Measurements from ENCODE around the gene ID4. TPM values are rescaled to one million over a fixed set of nuclear protein-coding genes. Genes with fewer than 3 reads are reported as not detected.

ID4 gene
- total RNA-seq, 2 donors from 2014 or later: 63.6 to 69.1 TPM

DNA sequence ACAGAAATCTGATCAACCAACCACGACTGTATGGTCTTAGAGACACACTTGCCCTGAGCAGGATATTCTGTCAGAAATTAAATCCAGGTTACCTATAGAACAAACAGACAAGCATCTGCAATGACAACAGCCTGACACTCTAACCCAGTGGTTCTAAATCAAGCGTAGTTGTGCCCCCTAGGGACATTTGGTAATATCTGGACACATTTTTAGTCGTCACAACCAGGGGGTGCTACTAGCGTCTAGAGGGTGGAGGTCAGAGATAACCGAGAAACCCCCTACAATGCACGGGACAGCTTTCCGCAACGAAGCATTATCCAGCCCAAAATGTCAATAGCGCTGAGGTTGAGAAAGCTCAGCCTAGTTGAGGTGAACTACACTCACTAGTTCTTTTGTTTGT is 32.3 kb downstream of the ID4 start:
- no peaks in the 10 kb centered on the region for H3K4me1 ChIP-seq (replicated peaks)
- no peak for DNase-seq (ENCODE audit: low spot score)
- no peak for TF ChIP-seq POLR2AphosphoS5 (IDR thresholded peaks at IDR 0.05)
- no peaks in the 10 kb centered on the region for H3K27me3 ChIP-seq (replicated peaks; ENCODE audit: insufficient read depth)
- WGBS: 91% methylated on average over 9 of the region's 9 CpGs
- no peak overlapping the region for H3K4me3 ChIP-seq
- no peaks in the 10 kb centered on the region for H3K9me3 ChIP-seq
- no peaks in the 10 kb centered on the region for H3K36me3 ChIP-seq
- H3K27ac ChIP-seq: no peak overlapping the region
- intact Hi-C loops (cut with DNase I): no loop called here

DNA sequence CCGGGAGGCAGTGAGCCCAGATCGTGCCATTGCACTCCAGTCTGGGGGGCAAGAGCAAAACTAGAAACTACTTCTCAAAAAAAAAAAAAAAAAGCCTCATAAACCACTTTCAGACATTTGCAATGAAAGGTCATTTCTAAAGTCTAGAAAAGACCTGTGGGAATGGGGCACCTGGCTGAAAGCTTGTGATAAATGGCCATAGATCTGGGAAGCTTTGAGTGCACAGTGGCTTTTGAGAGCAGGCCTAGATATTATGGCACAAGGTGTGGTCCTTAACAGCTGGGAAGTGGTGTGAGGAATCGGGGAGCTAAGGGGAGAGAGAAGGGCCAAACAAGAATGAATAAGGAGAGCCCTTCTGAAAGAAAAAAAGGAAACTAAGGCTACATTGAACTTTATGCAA is 33.2 kb downstream of the ID4 start:
- no peak for DNase-seq (ENCODE audit: low spot score)
- Histone ChIP-seq H3K4me1 (replicated peaks) (no peaks in the 10 kb centered on the region), H3K27me3 (replicated peaks; ENCODE audit: insufficient read depth) (no peaks in the 10 kb centered on the region), H3K27ac (no peak overlapping the region), H3K9me3 (no peaks in the 10 kb centered on the region), H3K4me3 (no peak overlapping the region), H3K36me3 (no peaks in the 10 kb centered on the region)
- 98% methylated on average over 3 of the region's 3 CpGs for WGBS
- intact Hi-C loops (cut with DNase I): no loop called here
- TF ChIP-seq POLR2AphosphoS5 (IDR thresholded peaks at IDR 0.05) (no peak), POLR2A (IDR thresholded peaks at IDR 0.05) (no peak)
- TF ChIP-seq, protein P1, sequence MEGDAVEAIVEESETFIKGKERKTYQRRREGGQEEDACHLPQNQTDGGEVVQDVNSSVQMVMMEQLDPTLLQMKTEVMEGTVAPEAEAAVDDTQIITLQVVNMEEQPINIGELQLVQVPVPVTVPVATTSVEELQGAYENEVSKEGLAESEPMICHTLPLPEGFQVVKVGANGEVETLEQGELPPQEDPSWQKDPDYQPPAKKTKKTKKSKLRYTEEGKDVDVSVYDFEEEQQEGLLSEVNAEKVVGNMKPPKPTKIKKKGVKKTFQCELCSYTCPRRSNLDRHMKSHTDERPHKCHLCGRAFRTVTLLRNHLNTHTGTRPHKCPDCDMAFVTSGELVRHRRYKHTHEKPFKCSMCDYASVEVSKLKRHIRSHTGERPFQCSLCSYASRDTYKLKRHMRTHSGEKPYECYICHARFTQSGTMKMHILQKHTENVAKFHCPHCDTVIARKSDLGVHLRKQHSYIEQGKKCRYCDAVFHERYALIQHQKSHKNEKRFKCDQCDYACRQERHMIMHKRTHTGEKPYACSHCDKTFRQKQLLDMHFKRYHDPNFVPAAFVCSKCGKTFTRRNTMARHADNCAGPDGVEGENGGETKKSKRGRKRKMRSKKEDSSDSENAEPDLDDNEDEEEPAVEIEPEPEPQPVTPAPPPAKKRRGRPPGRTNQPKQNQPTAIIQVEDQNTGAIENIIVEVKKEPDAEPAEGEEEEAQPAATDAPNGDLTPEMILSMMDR (IDR thresholded peaks at IDR 0.05): no peak

DNA sequence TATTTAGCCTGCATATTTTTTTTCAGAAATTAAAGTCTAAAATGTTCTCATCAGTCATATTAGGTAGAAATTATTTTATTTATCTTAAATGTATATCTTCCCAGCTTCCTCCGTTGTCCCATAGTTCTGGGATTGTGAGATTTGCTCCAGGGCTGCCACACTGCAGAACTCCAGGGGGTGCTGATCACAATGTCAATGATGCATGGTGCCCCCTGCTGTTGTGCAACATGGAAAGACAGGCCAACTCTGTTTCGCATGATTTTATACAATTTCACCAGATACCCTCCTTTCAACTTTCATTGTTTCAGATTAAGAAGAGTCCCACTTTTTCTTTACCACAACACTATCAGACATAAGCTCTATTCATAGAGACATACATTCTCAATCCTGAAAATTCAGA is 35.9 kb downstream of the ID4 start:
- intact Hi-C loops (cut with DNase I): no loop called here
- Histone ChIP-seq H3K4me1 (replicated peaks) (no peaks in the 10 kb centered on the region), H3K9me3 (no peaks in the 10 kb centered on the region), H3K4me3 (no peak overlapping the region), H3K36me3 (no peaks in the 10 kb centered on the region), H3K27ac (no peak overlapping the region), H3K27me3 (replicated peaks; ENCODE audit: insufficient read depth) (no peaks in the 10 kb centered on the region)
- no peak for DNase-seq (ENCODE audit: low spot score)
- no peak for TF ChIP-seq POLR2A (IDR thresholded peaks at IDR 0.05)
- TF ChIP-seq, protein P1 (IDR thresholded peaks at IDR 0.05): no peak
- TF ChIP-seq POLR2AphosphoS5 (IDR thresholded peaks at IDR 0.05): no peak
- 77% methylated on average over 2 of the region's 2 CpGs for WGBS

DNA sequence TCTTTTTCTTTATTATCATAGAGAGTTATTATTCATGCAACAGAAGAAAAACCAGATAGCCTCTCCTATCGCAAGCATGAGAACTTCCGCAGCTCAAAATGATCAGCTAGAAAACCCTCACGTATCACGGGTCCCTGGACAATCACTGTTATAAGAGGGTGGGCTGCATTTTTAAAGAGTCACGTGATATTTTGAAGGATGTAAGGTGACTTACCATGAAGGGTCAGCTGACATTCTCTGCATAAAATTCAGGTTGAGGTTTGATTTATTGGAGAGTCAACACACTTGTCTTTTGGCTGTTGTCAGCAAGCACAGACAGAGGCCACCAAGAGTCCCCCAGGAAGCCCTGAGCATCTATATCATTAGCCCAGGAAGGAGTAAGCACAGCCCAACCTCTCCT is 39.5 kb downstream of the ID4 start:
- no peak for DNase-seq (ENCODE audit: low spot score)
- WGBS: 77% methylated on average over 5 of the region's 5 CpGs
- Histone ChIP-seq H3K4me3 (no peak overlapping the region), H3K4me1 (replicated peaks) (no peaks in the 10 kb centered on the region), H3K27me3 (replicated peaks; ENCODE audit: insufficient read depth) (no peaks in the 10 kb centered on the region), H3K27ac (no peak overlapping the region), H3K9me3 (no peaks in the 10 kb centered on the region), H3K36me3 (no peaks in the 10 kb centered on the region)
- no peak for TF ChIP-seq POLR2A (IDR thresholded peaks at IDR 0.05)
- TF ChIP-seq POLR2AphosphoS5 (IDR thresholded peaks at IDR 0.05): no peak
- TF ChIP-seq, protein P1 (IDR thresholded peaks at IDR 0.05): no peak
- intact Hi-C loops (cut with DNase I): no loop called here

DNA sequence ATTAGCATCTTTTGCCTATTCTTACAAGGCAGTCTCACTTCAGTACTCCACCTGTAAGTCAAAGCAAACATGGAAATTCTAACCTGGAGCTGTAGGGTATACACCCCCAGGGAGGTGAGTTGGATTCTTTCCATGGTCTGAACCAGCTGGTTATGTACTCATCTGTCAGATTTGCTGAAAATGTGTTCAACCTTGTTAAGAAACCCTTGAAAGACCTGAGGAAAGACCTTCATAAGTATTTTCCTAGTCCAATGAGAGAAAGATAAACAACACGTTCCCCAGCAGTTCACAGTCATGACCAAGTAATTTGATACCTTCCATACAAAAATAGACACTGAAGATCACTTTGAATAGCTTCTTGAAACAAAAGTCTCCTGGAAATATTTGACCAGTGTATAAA is 42.5 kb downstream of the ID4 start:
- H3K4me3 ChIP-seq: no peak overlapping the region
- H3K27ac ChIP-seq: no peak overlapping the region
- WGBS: 17% methylated on average over 1 of the region's 1 CpG
- H3K4me1 ChIP-seq (replicated peaks): no peaks in the 10 kb centered on the region
- H3K9me3 ChIP-seq: no peaks in the 10 kb centered on the region
- H3K36me3 ChIP-seq: no peaks in the 10 kb centered on the region
- H3K27me3 ChIP-seq (replicated peaks; ENCODE audit: insufficient read depth): no peaks in the 10 kb centered on the region
- TF ChIP-seq POLR2A (IDR thresholded peaks at IDR 0.05) (no peak), POLR2AphosphoS5 (IDR thresholded peaks at IDR 0.05) (no peak)
- TF ChIP-seq, protein P1 (IDR thresholded peaks at IDR 0.05): no peak
- intact Hi-C loops (cut with DNase I): no loop called here
- DNase-seq (ENCODE audit: low spot score): no peak

All from prostate gland (tissue), 2 donors.